Erythroblast (primary cell): ENCODE data around the gene CPEB2.

Source experiments
- GATA1 ChIP-seq: IDR thresholded peaks from 2 replicates; pipeline ENCODE4 v1.6.1; 2011; ENCODE audit warnings: low read depth, mild to moderate bottlenecking, control low read depth, low read length, moderate library complexity
- POLR2A ChIP-seq: IDR thresholded peaks from 2 replicates; pipeline ENCODE4 v1.6.1; 2011; ENCODE audit warnings: mild to moderate bottlenecking, low read length

GRCh38 chr4:15031993-15032675 is 29.9 kb downstream of the CPEB2 start:
- TF ChIP-seq POLR2A (no peak), GATA1 (no peak)
